CD4-positive, alpha-beta memory T cell (primary cell): Measurements from ENCODE around the gene MBL2. TPM values are rescaled to one million over a fixed set of nuclear protein-coding genes. Genes with fewer than 3 reads are reported as not detected.

Experiments
- CTCF ChIA-PET: fragments of 350-600 bp; sonication (Branson Sonifier 250); formaldehyde crosslinking; loops from one replicate; lab custom pipeline; 2021; ENCODE audit warnings: inconsistent platforms; ENCODE audit not compliant: partially characterized antibody; lab: Charles Lee
- POLR2A ChIA-PET: fragments of 350-600 bp; sonication (Branson Sonifier 250); formaldehyde crosslinking; loops from one replicate; lab custom pipeline; 2021; ENCODE audit not compliant: partially characterized antibody; lab: Charles Lee
- DNase-seq, 5 donors: peaks; one replicate each; pipeline versions ENCODE4 v3.0.0 to v3.0.0-alpha.2; 2020 to 2022; ENCODE audit warnings: mixed read lengths in 1 of 5
- H3K27ac ChIP-seq: one replicate; pipeline ENCODE4 v1.7.0; 2013; ENCODE audit warnings: low read depth, low read length
- H3K27me3 ChIP-seq: 2 replicates; pipeline ENCODE4 v1.7.0; 2013; ENCODE audit warnings: mild to moderate bottlenecking, low read length, moderate library complexity; ENCODE audit not compliant: insufficient read depth
- H3K36me3 ChIP-seq: 2 replicates; pipeline ENCODE4 v1.7.0; 2013; ENCODE audit warnings: mild to moderate bottlenecking, low read length, moderate library complexity; ENCODE audit not compliant: insufficient read depth
- H3K4me1 ChIP-seq: 2 replicates; pipeline ENCODE4 v1.7.0; 2013; ENCODE audit warnings: mild to moderate bottlenecking, low read length, moderate library complexity; ENCODE audit not compliant: insufficient read depth
- H3K4me3 ChIP-seq, 2 donors: one replicate each; pipeline ENCODE4 v1.7.0; 2013; ENCODE audit warnings: low read length in 2 of 2, mild to moderate bottlenecking in 1 of 2
- H3K9me3 ChIP-seq, 2 donors: one replicate each; pipeline ENCODE4 v1.7.0; 2013; ENCODE audit warnings: low read length in 2 of 2, control low read depth in 1 of 2; ENCODE audit not compliant: control insufficient read depth in 1 of 2
- H3K27ac Mint-ChIP-seq, 7 donors: one replicate each; pipeline ENCODE4 v1.8.0; 2020 to 2021; ENCODE audit warnings: mixed read lengths in 7 of 7, mild to moderate bottlenecking in 6 of 7, inconsistent platforms in 3 of 7, moderate library complexity in 3 of 7
- H3K27me3 Mint-ChIP-seq, 2 donors: one replicate each; pipeline ENCODE4 v1.8.0; 2020 to 2021; ENCODE audit warnings: mixed read lengths in 2 of 2
- H3K36me3 Mint-ChIP-seq, 2 donors: one replicate each; pipeline ENCODE4 v1.8.0; 2020 to 2021; ENCODE audit warnings: mixed read lengths in 2 of 2, inconsistent platforms in 1 of 2, mild to moderate bottlenecking in 1 of 2
- H3K4me1 Mint-ChIP-seq, 4 donors: one replicate each; pipeline ENCODE4 v1.8.0; 2020 to 2021; ENCODE audit warnings: mixed read lengths in 4 of 4, mild to moderate bottlenecking in 1 of 4
- H3K4me3 Mint-ChIP-seq, 8 donors: one replicate each; pipeline ENCODE4 v1.8.0; 2020 to 2021; ENCODE audit warnings: mixed read lengths in 8 of 8, mild to moderate bottlenecking in 7 of 8, moderate library complexity in 6 of 8, inconsistent platforms in 3 of 8
- H3K9me3 Mint-ChIP-seq, 8 donors: one replicate each; pipeline ENCODE4 v1.8.0; 2020 to 2021; ENCODE audit warnings: mixed read lengths in 8 of 8, mild to moderate bottlenecking in 5 of 8, inconsistent platforms in 3 of 8, moderate library complexity in 1 of 8
- intact Hi-C: fragments of 100-400 bp; cut with micrococcal nuclease; formaldehyde crosslinking; loops from one replicate; pipeline ENCODE4 v1.15.1; 2023
- polyA plus RNA-seq, 2 donors: library from polyadenylated mRNA; unstranded; fragments of 300-500 nt; fragmentation: Illumina TruSeq; gene quantifications; one replicate each; pipeline ENCODE4 v1.2.3, GENCODE V29; 2021
- total RNA-seq, 2 experiments: library from RNA; stranded (reverse); gene quantifications; one replicate each; pipeline ENCODE4 v1.2.3, GENCODE V29; 2021

Gene MBL2
- total and polyA plus RNA-seq, 4 experiments from 2014 or later, result not detected

GRCh38 chr10:52805414-52806285 lies 33.1 kb upstream of the MBL2 start:
- H3K36me3 Mint-ChIP-seq, result no peaks in the 10 kb centered on the region
- ChIA-PET CTCF (no interaction called here), POLR2A (no interaction called here)
- Histone ChIP-seq H3K4me3 (no peak overlapping the region), H3K36me3 (no peaks in the 10 kb centered on the region), H3K27me3 (no peaks in the 10 kb centered on the region), H3K9me3 (no peaks in the 10 kb centered on the region), H3K27ac (no peak overlapping the region), H3K4me1 (no peaks in the 10 kb centered on the region)
- H3K4me1 Mint-ChIP-seq, result no peaks in the 10 kb centered on the region
- peaks cover 0 to 15% (median 8%) of the 10 kb centered on the region in 8 donors for H3K9me3 Mint-ChIP-seq
- no peak overlapping the region for H3K4me3 Mint-ChIP-seq
- no peak for DNase-seq
- intact Hi-C loops, result no loop called here
- no peak overlapping the region for H3K27ac Mint-ChIP-seq
- no peaks in the 10 kb centered on the region for H3K27me3 Mint-ChIP-seq

DNA sequence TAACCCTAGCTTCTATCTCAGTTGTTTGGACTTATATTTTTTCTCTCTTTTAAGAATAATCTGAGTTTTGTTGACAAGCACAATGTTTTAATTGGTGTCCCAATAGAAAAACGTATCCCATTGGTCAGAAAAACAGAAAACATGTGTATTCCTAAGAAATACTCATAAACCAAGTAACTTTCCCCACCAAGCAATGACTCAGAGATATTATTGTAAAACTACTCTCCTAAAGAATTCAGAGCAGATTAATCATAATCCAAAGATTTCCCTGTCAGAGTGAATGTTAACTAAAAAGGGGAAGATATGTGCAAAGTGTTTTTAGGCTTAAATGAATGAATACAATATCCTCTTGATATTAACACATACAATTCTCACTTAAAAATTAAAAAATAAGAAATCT lies 29.4 kb upstream of the MBL2 start:
- Mint-ChIP-seq H3K4me3 (no peak overlapping the region), H3K27ac (no peak overlapping the region), H3K4me1 (no peaks in the 10 kb centered on the region), H3K9me3 (peaks cover 0 to 24% (median 8%) of the 10 kb centered on the region in 8 donors), H3K27me3 (no peaks in the 10 kb centered on the region), H3K36me3 (no peaks in the 10 kb centered on the region)
- Histone ChIP-seq H3K4me3 (no peak overlapping the region), H3K27me3 (no peaks in the 10 kb centered on the region), H3K36me3 (no peaks in the 10 kb centered on the region), H3K4me1 (no peaks in the 10 kb centered on the region), H3K9me3 (no peaks in the 10 kb centered on the region), H3K27ac (no peak overlapping the region)
- POLR2A ChIA-PET, result no interaction called here
- DNase-seq, result no peak
- intact Hi-C loops, result no loop called here
- CTCF ChIA-PET, result no interaction called here

- ChIA-PET CTCF (no interaction called here), POLR2A (interaction anchor here (0.5 kb wide), 1 partner anchor 1515 kb away, joined by 3 read pairs; no protein-coding TSS in a partner anchor)
- H3K9me3 Mint-ChIP-seq, result peaks cover 2 to 18% (median 5%) of the 10 kb centered on the region in 8 donors
- no peaks in the 10 kb centered on the region for H3K4me1 Mint-ChIP-seq
- H3K36me3 Mint-ChIP-seq, result no peaks in the 10 kb centered on the region
- Histone ChIP-seq H3K27me3 (no peaks in the 10 kb centered on the region), H3K4me1 (no peaks in the 10 kb centered on the region), H3K9me3 (no peaks in the 10 kb centered on the region), H3K27ac (no peak overlapping the region), H3K4me3 (no peak overlapping the region), H3K36me3 (no peaks in the 10 kb centered on the region)
- no peaks in the 10 kb centered on the region for H3K27me3 Mint-ChIP-seq
- no peak for DNase-seq
- no peak overlapping the region for H3K27ac Mint-ChIP-seq
- H3K4me3 Mint-ChIP-seq, result no peak overlapping the region
- intact Hi-C loops, result no loop called here
Measured at GRCh38 chr10:52786098-52786497, 13.5 kb upstream of the MBL2 start.

GRCh38 chr10:52785418-52785817 lies 12.8 kb upstream of the MBL2 start:
- Mint-ChIP-seq H3K4me1 (no peaks in the 10 kb centered on the region), H3K9me3 (peaks cover 0 to 18% (median 5%) of the 10 kb centered on the region in 8 donors), H3K27me3 (no peaks in the 10 kb centered on the region), H3K36me3 (no peaks in the 10 kb centered on the region), H3K4me3 (no peak overlapping the region), H3K27ac (no peak overlapping the region)
- CTCF ChIA-PET, result no interaction called here
- no peak for DNase-seq
- no peaks in the 10 kb centered on the region for H3K4me1 ChIP-seq
- intact Hi-C loops, result no loop called here
- no peaks in the 10 kb centered on the region for H3K9me3 ChIP-seq
- H3K27me3 ChIP-seq, result no peaks in the 10 kb centered on the region
- no peak overlapping the region for H3K27ac ChIP-seq
- no peaks in the 10 kb centered on the region for H3K36me3 ChIP-seq
- POLR2A ChIA-PET, result no interaction called here
- no peak overlapping the region for H3K4me3 ChIP-seq

DNA sequence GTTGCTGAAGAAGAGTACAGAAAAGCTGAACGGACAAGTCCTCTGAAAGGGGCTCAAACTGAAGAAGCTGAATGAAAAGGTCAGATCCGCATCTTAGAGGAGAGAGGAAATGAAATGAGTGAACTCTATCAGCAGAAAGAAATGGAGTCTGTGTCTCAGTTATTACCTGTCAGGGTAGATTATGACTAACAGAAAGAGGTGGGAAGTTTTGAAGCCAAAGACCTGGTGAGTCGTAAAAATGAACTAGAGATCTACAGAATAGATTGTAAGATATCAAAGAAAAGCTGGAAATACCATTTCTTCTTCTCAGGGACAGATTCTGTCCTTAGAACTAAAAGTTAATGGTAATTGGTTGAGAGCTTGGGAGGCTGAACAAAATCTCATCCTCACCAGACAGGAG lies 11.1 kb upstream of the MBL2 start:
- intact Hi-C loops, result no loop called here
- peaks cover 0 to 18% (median 5%) of the 10 kb centered on the region in 8 donors for H3K9me3 Mint-ChIP-seq
- no peaks in the 10 kb centered on the region for H3K4me1 ChIP-seq

DNA sequence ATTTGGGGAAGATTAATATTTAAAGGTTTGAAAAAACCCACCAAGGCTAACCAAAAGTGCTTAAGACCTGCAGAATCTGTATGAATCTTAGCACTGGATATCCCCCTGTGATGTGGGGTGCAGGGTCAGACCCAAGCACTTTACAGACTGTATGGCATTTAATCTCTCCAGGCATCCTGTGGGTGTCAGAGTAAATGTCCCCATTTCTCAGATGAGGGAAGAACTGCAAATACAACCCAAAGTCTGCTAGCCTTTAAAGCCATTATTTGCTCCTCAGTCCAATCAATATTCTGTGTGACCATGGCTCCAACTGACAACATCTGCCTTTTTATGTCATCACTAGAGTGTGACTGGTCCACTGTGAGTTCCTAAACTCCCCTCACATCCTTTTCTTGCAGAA lies 10.0 kb upstream of the MBL2 start:
- Histone ChIP-seq H3K27me3 (no peaks in the 10 kb centered on the region), H3K4me3 (no peak overlapping the region), H3K27ac (no peak overlapping the region), H3K9me3 (no peaks in the 10 kb centered on the region), H3K4me1 (no peaks in the 10 kb centered on the region), H3K36me3 (no peaks in the 10 kb centered on the region)
- ChIA-PET CTCF (no interaction called here), POLR2A (no interaction called here)
- peaks cover 0 to 13% (median 4%) of the 10 kb centered on the region in 8 donors for H3K9me3 Mint-ChIP-seq
- H3K4me1 Mint-ChIP-seq, result no peaks in the 10 kb centered on the region
- no peaks in the 10 kb centered on the region for H3K36me3 Mint-ChIP-seq
- no peak overlapping the region for H3K4me3 Mint-ChIP-seq
- H3K27ac Mint-ChIP-seq, result no peak overlapping the region
- H3K27me3 Mint-ChIP-seq, result no peaks in the 10 kb centered on the region
- intact Hi-C loops, result no loop called here
- DNase-seq, result no peak

More for the DNA sequence above, 11.1 kb upstream of the MBL2 start:
- ChIA-PET POLR2A (no interaction called here), CTCF (no interaction called here)
- Histone ChIP-seq H3K27ac (no peak overlapping the region), H3K36me3 (no peaks in the 10 kb centered on the region), H3K4me3 (no peak overlapping the region), H3K9me3 (no peaks in the 10 kb centered on the region), H3K27me3 (no peaks in the 10 kb centered on the region)
- H3K27me3 Mint-ChIP-seq, result no peaks in the 10 kb centered on the region
- H3K4me3 Mint-ChIP-seq, result no peak overlapping the region
- no peak for DNase-seq
- H3K27ac Mint-ChIP-seq, result no peak overlapping the region
- no peaks in the 10 kb centered on the region for H3K4me1 Mint-ChIP-seq
- no peaks in the 10 kb centered on the region for H3K36me3 Mint-ChIP-seq

DNA sequence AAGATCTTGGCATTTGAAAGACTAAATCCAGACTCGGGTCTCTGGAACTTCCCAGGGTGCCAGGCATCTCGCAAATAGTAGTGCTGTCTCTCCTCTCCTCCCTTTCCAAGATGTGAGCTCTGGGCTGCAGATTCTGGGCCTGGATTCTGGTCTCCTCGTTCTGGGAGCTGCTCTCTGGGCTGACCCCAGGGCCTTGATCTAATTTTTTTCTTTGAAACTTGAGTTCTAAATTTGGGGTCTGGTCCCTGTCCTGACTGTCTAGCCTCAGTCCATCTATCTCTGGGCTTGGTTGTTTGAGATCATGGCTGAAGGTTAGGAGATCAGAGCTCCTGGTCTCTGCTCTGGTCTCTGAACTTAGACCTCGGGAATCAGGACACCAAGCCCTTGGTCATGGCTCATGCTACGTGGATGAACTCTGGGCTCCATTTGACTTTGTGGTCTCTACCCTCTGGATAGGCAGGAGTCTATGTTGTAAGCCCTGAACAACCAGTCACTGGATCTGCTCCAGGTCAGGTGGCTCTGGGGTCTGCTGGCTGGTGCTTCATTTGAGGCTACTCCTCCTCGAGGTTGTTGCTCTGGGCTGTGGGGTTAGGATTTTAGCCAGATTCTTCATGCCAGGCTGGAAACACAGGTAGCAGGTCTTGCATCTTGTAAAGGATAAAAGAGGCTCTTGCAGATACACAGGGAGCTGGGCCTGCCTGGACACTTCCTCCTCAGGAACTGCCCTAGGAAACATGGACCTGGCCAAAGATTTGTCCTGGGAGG lies 8.0 kb upstream of the MBL2 start:
- no peaks in the 10 kb centered on the region for H3K36me3 ChIP-seq
- no peaks in the 10 kb centered on the region for H3K4me1 Mint-ChIP-seq
- H3K9me3 ChIP-seq, result no peaks in the 10 kb centered on the region
- peaks cover 0 to 13% (median 4%) of the 10 kb centered on the region in 8 donors for H3K9me3 Mint-ChIP-seq
- no peaks in the 10 kb centered on the region for H3K27me3 ChIP-seq
- H3K4me1 ChIP-seq, result no peaks in the 10 kb centered on the region
- no peaks in the 10 kb centered on the region for H3K27me3 Mint-ChIP-seq
- H3K4me3 Mint-ChIP-seq, result no peak overlapping the region
- DNase-seq, result no peak
- CTCF ChIA-PET, result no interaction called here
- intact Hi-C loops, result no loop called here
- H3K36me3 Mint-ChIP-seq, result no peaks in the 10 kb centered on the region
- no peak overlapping the region for H3K27ac Mint-ChIP-seq
- H3K27ac ChIP-seq, result no peak overlapping the region
- H3K4me3 ChIP-seq, result no peak overlapping the region
- POLR2A ChIA-PET, result no interaction called here
